ENCODE data around the gene EZR.
A peak's percentile ranks its signal among the peaks of the same experiment; 100 is the strongest.

DNA sequence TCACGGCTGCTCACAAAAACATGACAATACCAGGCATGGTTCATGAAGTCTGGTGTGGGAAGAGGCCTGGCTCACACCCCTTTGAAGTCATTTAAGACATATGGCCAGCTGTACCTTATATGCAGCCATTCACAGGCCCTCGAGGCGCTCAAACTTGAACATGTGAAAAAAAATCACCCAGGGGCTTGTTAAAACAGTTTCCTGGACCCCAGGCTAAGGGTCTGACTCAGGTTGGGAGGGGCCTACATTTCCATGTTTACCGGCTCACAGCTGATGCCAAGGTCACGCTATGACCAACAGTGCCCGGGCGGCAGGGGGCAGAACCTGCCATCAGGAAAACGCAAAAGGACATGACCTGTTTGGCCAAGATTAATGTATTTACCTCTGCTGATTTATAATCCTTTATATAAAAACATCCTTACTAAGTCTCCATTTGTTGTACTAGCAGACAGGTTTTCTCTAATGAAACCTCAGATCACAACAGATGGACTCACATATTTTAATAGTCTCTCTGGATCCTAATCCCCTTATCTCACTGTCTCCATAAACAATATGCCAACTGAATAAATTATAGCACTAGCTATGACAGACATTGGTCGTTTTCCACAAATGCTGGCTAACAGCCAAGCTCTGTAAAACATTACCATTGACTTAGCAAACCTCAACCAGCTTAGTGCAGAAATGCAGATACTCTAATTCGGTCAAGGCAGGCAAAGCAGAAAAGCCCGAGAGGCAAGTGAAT, 19.9 kb downstream of the EZR start:
- TF ChIP-seq POLR2A (IDR thresholded peaks at IDR 0.05; ENCODE audit: low read depth, low read length) (0 out of 2 replicates have a peak, but pooled peaks have one; percentile 32), POLR2AphosphoS5 (IDR thresholded peaks at IDR 0.05; ENCODE audit: low read depth, low read length) (0 out of 2 replicates have a peak, but pooled peaks have one; percentile 26), SPI1 (IDR thresholded peaks at IDR 0.05; ENCODE audit: low read depth, low read length) (no peak), TAF1 (IDR thresholded peaks at IDR 0.05; ENCODE audit: low read depth, low read length) (no peak)
